Ishikawa (cell line): ENCODE measurements around the gene PSMD2.

Experiments
- CEBPB ChIP-seq: IDR thresholded peaks from 2 replicates; pipeline ENCODE4 v1.6.1; 2012
- EGR1 ChIP-seq: IDR thresholded peaks from 2 replicates; pipeline ENCODE4 v1.6.1; 2012
- FOXM1 ChIP-seq: IDR thresholded peaks from 2 replicates; pipeline ENCODE4 v1.6.1; 2012; ENCODE audit warnings: low read depth, borderline replicate concordance
- MAX ChIP-seq: IDR thresholded peaks from 2 replicates; pipeline ENCODE4 v1.6.1; 2012
- NFIC ChIP-seq: IDR thresholded peaks from 2 replicates; pipeline ENCODE4 v1.6.1; 2012
- RAD21 ChIP-seq: IDR thresholded peaks from 2 replicates; pipeline ENCODE4 v1.6.1; 2012; ENCODE audit warnings: low read depth
- TAF1 ChIP-seq: IDR thresholded peaks from 2 replicates; pipeline ENCODE4 v1.6.1; 2012; ENCODE audit warnings: low read depth, mild to moderate bottlenecking
- YY1 ChIP-seq: IDR thresholded peaks from 2 replicates; pipeline ENCODE4 v1.6.1; 2012; ENCODE audit warnings: low read depth
- ZBTB7A ChIP-seq: IDR thresholded peaks from 2 replicates; pipeline ENCODE4 v1.6.1; 2012; ENCODE audit warnings: low read depth
- TF ChIP-seq, protein P1 (sequence below): IDR thresholded peaks from 2 replicates; pipeline ENCODE4 v1.6.1; 2012; ENCODE audit warnings: low read depth, mild to moderate bottlenecking

- TF ChIP-seq NFIC (no peak), MAX (no peak), CEBPB (no peak), EGR1 (no peak), RAD21 (no peak), FOXM1 (no peak), ZBTB7A (no peak), YY1 (no peak), TAF1 (no peak)
- TF ChIP-seq, protein P1, sequence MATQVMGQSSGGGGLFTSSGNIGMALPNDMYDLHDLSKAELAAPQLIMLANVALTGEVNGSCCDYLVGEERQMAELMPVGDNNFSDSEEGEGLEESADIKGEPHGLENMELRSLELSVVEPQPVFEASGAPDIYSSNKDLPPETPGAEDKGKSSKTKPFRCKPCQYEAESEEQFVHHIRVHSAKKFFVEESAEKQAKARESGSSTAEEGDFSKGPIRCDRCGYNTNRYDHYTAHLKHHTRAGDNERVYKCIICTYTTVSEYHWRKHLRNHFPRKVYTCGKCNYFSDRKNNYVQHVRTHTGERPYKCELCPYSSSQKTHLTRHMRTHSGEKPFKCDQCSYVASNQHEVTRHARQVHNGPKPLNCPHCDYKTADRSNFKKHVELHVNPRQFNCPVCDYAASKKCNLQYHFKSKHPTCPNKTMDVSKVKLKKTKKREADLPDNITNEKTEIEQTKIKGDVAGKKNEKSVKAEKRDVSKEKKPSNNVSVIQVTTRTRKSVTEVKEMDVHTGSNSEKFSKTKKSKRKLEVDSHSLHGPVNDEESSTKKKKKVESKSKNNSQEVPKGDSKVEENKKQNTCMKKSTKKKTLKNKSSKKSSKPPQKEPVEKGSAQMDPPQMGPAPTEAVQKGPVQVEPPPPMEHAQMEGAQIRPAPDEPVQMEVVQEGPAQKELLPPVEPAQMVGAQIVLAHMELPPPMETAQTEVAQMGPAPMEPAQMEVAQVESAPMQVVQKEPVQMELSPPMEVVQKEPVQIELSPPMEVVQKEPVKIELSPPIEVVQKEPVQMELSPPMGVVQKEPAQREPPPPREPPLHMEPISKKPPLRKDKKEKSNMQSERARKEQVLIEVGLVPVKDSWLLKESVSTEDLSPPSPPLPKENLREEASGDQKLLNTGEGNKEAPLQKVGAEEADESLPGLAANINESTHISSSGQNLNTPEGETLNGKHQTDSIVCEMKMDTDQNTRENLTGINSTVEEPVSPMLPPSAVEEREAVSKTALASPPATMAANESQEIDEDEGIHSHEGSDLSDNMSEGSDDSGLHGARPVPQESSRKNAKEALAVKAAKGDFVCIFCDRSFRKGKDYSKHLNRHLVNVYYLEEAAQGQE: no peak
These were observed 34.7 kb downstream of the PSMD2 start for GRCh38 chr3:184333700-184334099.
